GM23248 (cell line): ENCODE measurements around the gene MST1. TPM values are rescaled to one million over a fixed set of nuclear protein-coding genes. Genes with fewer than 3 reads are reported as not detected.

Source experiments
- DNase-seq: peaks from one replicate; pipeline ENCODE4 v3.0.0-alpha.2; 2015
- H2AFZ ChIP-seq: fragments of 200-600 bp; sonication (generic); 2 replicates; pipeline ENCODE4 v1.6.1; 2016; ENCODE audit warnings: antibody characterized with exemption
- H3F3A ChIP-seq: fragments of 200-600 bp; sonication (generic); 2 replicates; pipeline ENCODE4 v1.6.1; 2016; ENCODE audit warnings: mild to moderate bottlenecking, antibody characterized with exemption, mixed run types; ENCODE audit not compliant: insufficient read depth
- H3K27ac ChIP-seq: fragments of 200-600 bp; sonication (generic); 2 replicates; pipeline ENCODE4 v1.5.1; 2016; ENCODE audit warnings: mild to moderate bottlenecking
- H3K27me3 ChIP-seq: fragments of 200-600 bp; sonication (generic); replicated peaks from 2 replicates; pipeline ENCODE4 v1.6.1; 2016; ENCODE audit warnings: mild to moderate bottlenecking; ENCODE audit not compliant: insufficient read depth
- H3K36me3 ChIP-seq: fragments of 200-600 bp; sonication (generic); 2 replicates; pipeline ENCODE4 v1.6.1; 2016; ENCODE audit warnings: low read depth, mild to moderate bottlenecking
- H3K4me1 ChIP-seq: fragments of 200-600 bp; sonication (generic); 2 replicates; pipeline ENCODE4 v1.6.1; 2016; ENCODE audit warnings: mild to moderate bottlenecking; ENCODE audit not compliant: insufficient read depth
- H3K4me2 ChIP-seq: fragments of 200-600 bp; sonication (generic); one replicate; pipeline ENCODE4 v1.6.1; 2016; ENCODE audit warnings: mild to moderate bottlenecking; ENCODE audit not compliant: unreplicated experiment
- H3K4me3 ChIP-seq: fragments of 200-600 bp; sonication (generic); 2 replicates; pipeline ENCODE4 v1.5.1; 2016; ENCODE audit warnings: mild to moderate bottlenecking
- H3K79me2 ChIP-seq: fragments of 200-600 bp; sonication (generic); 2 replicates; pipeline ENCODE4 v1.6.1; 2016; ENCODE audit warnings: mild to moderate bottlenecking; ENCODE audit not compliant: insufficient read depth
- H3K9ac ChIP-seq: fragments of 200-600 bp; sonication (generic); 2 replicates; pipeline ENCODE4 v1.6.1; 2016; ENCODE audit warnings: mild to moderate bottlenecking
- H3K9me2 ChIP-seq: fragments of 200-600 bp; sonication (generic); 2 replicates; pipeline ENCODE4 v1.6.1; 2016; ENCODE audit warnings: mixed run types, mild to moderate bottlenecking, moderate library complexity; ENCODE audit not compliant: insufficient read depth
- H3K9me3 ChIP-seq: fragments of 200-600 bp; sonication (generic); one replicate; pipeline ENCODE4 v1.6.1; 2017; ENCODE audit warnings: low read depth
- H4K20me1 ChIP-seq: fragments of 200-600 bp; sonication (generic); 2 replicates; pipeline ENCODE4 v1.6.0; 2016; ENCODE audit not compliant: insufficient read depth
- EZH2 ChIP-seq: fragments of 200-600 bp; sonication (generic); IDR thresholded peaks from 2 replicates; pipeline ENCODE4 v1.6.1; 2018; ENCODE audit warnings: antibody characterized with exemption, mild to moderate bottlenecking; ENCODE audit not compliant: insufficient read depth, poor library complexity, severe bottlenecking
- EZH2phosphoT487 ChIP-seq: fragments of 200-600 bp; sonication (generic); IDR thresholded peaks from 2 replicates; pipeline ENCODE4 v1.6.1; 2018; ENCODE audit warnings: antibody characterized with exemption, moderate library complexity, mild to moderate bottlenecking, low read depth; ENCODE audit not compliant: insufficient read depth
- WGBS, 2 experiments: methylation state at CpG; one replicate each; pipeline ENCODE4 v1.1.6; 2015 to 2017; ENCODE audit warnings: low lambda C conversion rate in 2 of 2, low coverage in 1 of 2; ENCODE audit errors: missing lambda C conversion rate in 2 of 2; 5-methylcytosine and 5-hydroxymethylcytosine counted together
- in situ Hi-C: fragments of 300-500 bp; cut with MboI; formaldehyde crosslinking; loops from 2 replicates; pipeline ENCODE4 v1.15.0; 2020
- polyA plus RNA-seq: library from polyadenylated mRNA; unstranded; fragments of >200 nt; fragmentation: Nextera tagmentation; extraction: Ambion mirVana; gene quantifications from 2 replicates; pipeline ENCODE4 v1.2.1, GENCODE V29; 2016
- total RNA-seq: library from RNA; depleted of rRNA; stranded (reverse); fragments of >200 nt; shearing (Covaris generic); gene quantifications from 2 replicates; pipeline ENCODE4 v1.2.3, GENCODE V29; 2014

Gene MST1
- total and polyA plus RNA-seq, 2 experiments from 2014 or later = 3.0 to 6.4 TPM

GRCh38 chr3:49704629-49705028, 15.4 kb upstream of the MST1 start:
- 0 out of 2 replicates have a peak, but pooled peaks cover 4% of the 10 kb centered on the region for H3F3A ChIP-seq
- H4K20me1 ChIP-seq = no peaks in the 10 kb centered on the region
- no peak overlapping the region for H3K9ac ChIP-seq
- no peaks in the 10 kb centered on the region for H3K27me3 ChIP-seq
- no peaks in the 10 kb centered on the region for H3K9me3 ChIP-seq
- no peak for DNase-seq
- WGBS, 2 experiments = 92 to 99% methylated on average over 8 of the region's 8 CpGs
- in situ Hi-C loops = no loop called here
- no peak overlapping the region for H3K27ac ChIP-seq
- H3K36me3 ChIP-seq = no peaks in the 10 kb centered on the region
- no peak overlapping the region for H3K4me3 ChIP-seq
- no peaks in the 10 kb centered on the region for H3K4me1 ChIP-seq
- H3K4me2 ChIP-seq = no peak overlapping the region
- H2AFZ ChIP-seq = no peak overlapping the region
- TF ChIP-seq EZH2 = no peak
- no peak for TF ChIP-seq EZH2phosphoT487
- no peaks in the 10 kb centered on the region for H3K79me2 ChIP-seq
- no peaks in the 10 kb centered on the region for H3K9me2 ChIP-seq

GRCh38 chr3:49703956-49704355, 14.7 kb upstream of the MST1 start:
- Histone ChIP-seq H3K4me2 (no peak overlapping the region), H3K9ac (no peak overlapping the region), H3K4me3 (no peak overlapping the region), H3K79me2 (no peaks in the 10 kb centered on the region), H3K27me3 (no peaks in the 10 kb centered on the region), H3F3A (0 out of 2 replicates have a peak, but pooled peaks cover 4% of the 10 kb centered on the region), H4K20me1 (no peaks in the 10 kb centered on the region), H3K9me2 (no peaks in the 10 kb centered on the region), H3K27ac (no peak overlapping the region), H3K9me3 (no peaks in the 10 kb centered on the region), H2AFZ (no peak overlapping the region), H3K4me1 (no peaks in the 10 kb centered on the region), H3K36me3 (no peaks in the 10 kb centered on the region)
- in situ Hi-C loops = no loop called here
- DNase-seq = no peak
- 88% methylated on average over 7 of the region's 7 CpGs for WGBS, 2 experiments
- no peak for TF ChIP-seq EZH2phosphoT487
- no peak for TF ChIP-seq EZH2

GRCh38 chr3:49703443-49703927, 14.2 kb upstream of the MST1 start:
- DNase-seq = peak; percentile 80
- H3K9me2 ChIP-seq = no peaks in the 10 kb centered on the region
- TF ChIP-seq EZH2phosphoT487 (no peak), EZH2 (no peak)
- H2AFZ ChIP-seq = no peak overlapping the region
- 48 to 49% methylated on average over 14 of the region's 14 CpGs for WGBS, 2 experiments
- no peaks in the 10 kb centered on the region for H3K4me1 ChIP-seq
- H3K9me3 ChIP-seq = no peaks in the 10 kb centered on the region
- no peaks in the 10 kb centered on the region for H3K79me2 ChIP-seq
- no peak overlapping the region for H3K27ac ChIP-seq
- no peak overlapping the region for H3K9ac ChIP-seq
- in situ Hi-C loops = no loop called here
- H3K27me3 ChIP-seq = no peaks in the 10 kb centered on the region
- H3K4me3 ChIP-seq = no peak overlapping the region
- no peaks in the 10 kb centered on the region for H4K20me1 ChIP-seq
- H3F3A ChIP-seq = 0 out of 2 replicates have a peak, but pooled peaks cover 4% of the 10 kb centered on the region
- no peaks in the 10 kb centered on the region for H3K36me3 ChIP-seq
- no peak overlapping the region for H3K4me2 ChIP-seq

DNA sequence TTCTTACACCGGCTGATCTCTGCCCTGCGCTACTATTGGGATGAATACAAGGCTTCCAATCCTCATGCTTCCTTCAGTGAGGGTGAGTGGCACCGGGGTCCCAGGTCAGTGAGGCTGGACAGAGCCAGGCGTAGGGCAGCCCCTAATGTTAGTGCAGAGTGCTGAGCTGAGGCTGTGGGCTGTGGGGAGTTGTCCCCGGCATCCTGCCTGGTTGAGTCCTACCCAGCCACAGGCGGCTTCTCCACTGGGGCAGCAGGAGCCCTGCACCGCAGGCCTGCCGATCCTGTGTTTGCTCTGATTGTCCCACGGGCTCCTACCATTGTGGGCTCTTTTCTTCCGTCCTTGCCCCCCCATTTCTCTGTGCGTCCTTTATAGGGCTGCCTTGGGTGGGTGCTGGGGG, 13.4 kb upstream of the MST1 start:
- no peaks in the 10 kb centered on the region for H3K4me1 ChIP-seq
- DNase-seq = no peak
- no peak overlapping the region for H3K9ac ChIP-seq
- WGBS, 2 experiments = 86 to 88% methylated on average over 10 to 11 of the region's 11 CpGs
- 0 out of 2 replicates have a peak, but pooled peaks cover 4% of the 10 kb centered on the region for H3F3A ChIP-seq
- H3K27ac ChIP-seq = no peak overlapping the region
- no peaks in the 10 kb centered on the region for H4K20me1 ChIP-seq
- H3K9me2 ChIP-seq = no peaks in the 10 kb centered on the region
- no peak overlapping the region for H2AFZ ChIP-seq
- in situ Hi-C loops = no loop called here
- H3K4me2 ChIP-seq = no peak overlapping the region
- H3K36me3 ChIP-seq = no peaks in the 10 kb centered on the region
- TF ChIP-seq EZH2 (no peak), EZH2phosphoT487 (no peak)
- H3K4me3 ChIP-seq = no peak overlapping the region
- H3K27me3 ChIP-seq = no peaks in the 10 kb centered on the region
- H3K79me2 ChIP-seq = no peaks in the 10 kb centered on the region
- H3K9me3 ChIP-seq = no peaks in the 10 kb centered on the region
